Testis (tissue), 3 donors: ENCODE data around the gene GCNA. TPM values are rescaled to one million over a fixed set of nuclear protein-coding genes. Genes with fewer than 3 reads are reported as not detected.
"Not testable (repeated sequence)": the region's sequence is repeated elsewhere in the genome, so short reads cannot be mapped to it uniquely, and the experiment has no call there.

Source experiments
- DNase-seq: peaks from one replicate; pipeline ENCODE4 v3.0.0-alpha.2; 2019
- H3K27ac ChIP-seq, 2 donors: fragments of 200-600 bp; sonication (generic); one replicate each; pipeline ENCODE4 v1.5.1; 2019
- H3K27me3 ChIP-seq: fragments of 200-600 bp; sonication (generic); one replicate; pipeline ENCODE4 v1.5.1; 2019
- H3K36me3 ChIP-seq: fragments of 200-600 bp; sonication (generic); one replicate; pipeline ENCODE4 v1.5.1; 2017; ENCODE audit warnings: low read depth; ENCODE audit errors: missing control alignments
- H3K4me1 ChIP-seq: fragments of 200-600 bp; sonication (generic); one replicate; pipeline ENCODE4 v1.5.1; 2019
- H3K4me3 ChIP-seq, 2 donors: fragments of 200-600 bp; sonication (generic); one replicate each; pipeline ENCODE4 v1.5.1; 2017 to 2019
- H3K9me3 ChIP-seq: fragments of 200-600 bp; sonication (generic); one replicate; pipeline ENCODE4 v1.5.1; 2017
- CTCF ChIP-seq, 3 experiments: fragments of 450-650 bp in 2 of 3; fragments of 200-600 bp in 1 of 3; sonication (generic) in 1 of 3; IDR thresholded peaks; one replicate each; pipeline ENCODE4 v1.5.1; 2016 to 2019; ENCODE audit warnings: antibody characterized with exemption in 3 of 3, mild to moderate bottlenecking in 2 of 3, moderate library complexity in 1 of 3
- POLR2A ChIP-seq: fragments of 450-650 bp; IDR thresholded peaks from one replicate; pipeline ENCODE4 v1.6.1; 2017; ENCODE audit warnings: antibody characterized with exemption, mild to moderate bottlenecking, moderate library complexity
- WGBS, 2 donors: methylation state at CpG; one replicate each; pipeline ENCODE4 v1.1.5; 2018; 5-methylcytosine and 5-hydroxymethylcytosine counted together
- intact Hi-C: fragments of 100-400 bp; cut with DNase I; formaldehyde crosslinking; loops from one replicate; pipeline ENCODE4 v1.15.1; 2023; ENCODE audit warnings: low total_unique reads
- polyA plus RNA-seq: library from polyadenylated mRNA; stranded (reverse); fragments of 350-450 nt; fragmentation: Illumina TruSeq; extraction: RNeasy Lipid Tissue Mini Kit (QIAGEN cat#74804); gene quantifications from one replicate; pipeline ENCODE4 v1.2.3, GENCODE V29; 2014; ENCODE audit warnings: low read depth, low replicate concordance; ENCODE audit not compliant: insufficient read depth
- total RNA-seq, 2 donors: library from RNA; depleted of rRNA; stranded (reverse); fragments of >200 nt; gene quantifications; one replicate each; pipeline ENCODE4 v1.2.3, GENCODE V29; 2016

The GCNA gene
- total and polyA plus RNA-seq, 3 donors from 2014 or later: 18.4 to 30.7 (median 30.0) TPM

GRCh38 chrX:71606536-71607216 lies 28.4 kb downstream of the GCNA start:
- Histone ChIP-seq H3K9me3 (no peaks in the 10 kb centered on the region), H3K4me1 (no peaks in the 10 kb centered on the region), H3K4me3 (no peak overlapping the region), H3K36me3 (no peaks in the 10 kb centered on the region), H3K27ac (no peak overlapping the region), H3K27me3 (no peaks in the 10 kb centered on the region)
- TF ChIP-seq CTCF (IDR thresholded peaks at IDR 0.05) (no peak), POLR2A (no peak)
- 75% methylated on average over 6 to 9 of the region's 9 CpGs for WGBS, 2 donors
- no peak for DNase-seq
- intact Hi-C loops: no loop called here

GRCh38 chrX:71607488-71607887 lies 29.3 kb downstream of the GCNA start:
- DNase-seq: no peak
- 40 to 64% methylated on average over 2 of the region's 2 CpGs for WGBS, 2 donors
- Histone ChIP-seq H3K27me3 (no peaks in the 10 kb centered on the region), H3K36me3 (no peaks in the 10 kb centered on the region), H3K4me3 (no peak overlapping the region), H3K27ac (no peak overlapping the region), H3K9me3 (no peaks in the 10 kb centered on the region), H3K4me1 (no peaks in the 10 kb centered on the region)
- intact Hi-C loops: no loop called here
- TF ChIP-seq CTCF (IDR thresholded peaks at IDR 0.05) (no peak), POLR2A (no peak)

- no peak for DNase-seq
- intact Hi-C loops: no loop called here
- no peak for TF ChIP-seq CTCF (IDR thresholded peaks at IDR 0.05)
- TF ChIP-seq POLR2A: no peak
- Histone ChIP-seq H3K9me3 (no peaks in the 10 kb centered on the region), H3K4me1 (no peaks in the 10 kb centered on the region), H3K27ac (no peak overlapping the region), H3K4me3 (no peak overlapping the region), H3K27me3 (no peaks in the 10 kb centered on the region), H3K36me3 (no peaks in the 10 kb centered on the region)
- WGBS, 2 donors: 82 to 96% methylated on average over 3 of the region's 3 CpGs
These were observed 31.0 kb downstream of the GCNA start for GRCh38 chrX:71609095-71609750.

GRCh38 chrX:71611736-71612135 lies 33.5 kb downstream of the GCNA start:
- H3K27me3 ChIP-seq, H3K9me3 ChIP-seq, intact Hi-C loops, H3K36me3 ChIP-seq, H3K4me3 ChIP-seq, H3K27ac ChIP-seq, DNase-seq, H3K4me1 ChIP-seq: not testable (repeated sequence)
- WGBS, 2 donors: 94 to 97% methylated on average over 8 to 9 of the region's 9 CpGs

- 76 to 85% methylated on average over 8 of the region's 8 CpGs for WGBS, 2 donors
- H3K9me3 ChIP-seq: no peaks in the 10 kb centered on the region
- DNase-seq: no peak
- H3K4me3 ChIP-seq: no peak overlapping the region
- TF ChIP-seq POLR2A (no peak), CTCF (IDR thresholded peaks at IDR 0.05) (no peak)
- H3K36me3 ChIP-seq: no peaks in the 10 kb centered on the region
- no peaks in the 10 kb centered on the region for H3K4me1 ChIP-seq
- no peak overlapping the region for H3K27ac ChIP-seq
- intact Hi-C loops: no loop called here
- H3K27me3 ChIP-seq: no peaks in the 10 kb centered on the region
These were observed 34.0 kb downstream of the GCNA start for GRCh38 chrX:71612256-71612655.
